Stimulated activated CD4-positive, alpha-beta T cell treated with anti-CD3 and anti-CD28 coated beads, Interleukin-2, amount 100 ng/mL, for 48 hours (primary cell): ENCODE measurements around the gene DPH3.

ENCODE experiments used
- DNase-seq, 2 donors: peaks; one replicate each; pipeline ENCODE4 v3.0.0-alpha.2; 2020

Gene DPH3

GRCh38 chr3:16290007-16290826 lies 25.5 kb upstream of the DPH3 start:
- peak in 1 of 2 donors; percentile 44 for DNase-seq

GRCh38 chr3:16289144-16289889 lies 24.6 kb upstream of the DPH3 start:
- DNase-seq: no peak

- no peak for DNase-seq
Observed at GRCh38 chr3:16288664-16289063, 23.9 kb upstream of the DPH3 start.

GRCh38 chr3:16286751-16287543 lies 22.2 kb upstream of the DPH3 start:
- no peak for DNase-seq

- no peak for DNase-seq
Observed at GRCh38 chr3:16286161-16286560, 21.4 kb upstream of the DPH3 start.

GRCh38 chr3:16284633-16285032 lies 19.9 kb upstream of the DPH3 start:
- DNase-seq: no peak

- no peak for DNase-seq
Observed at GRCh38 chr3:16280671-16281070, 15.9 kb upstream of the DPH3 start.

GRCh38 chr3:16279010-16279801 lies 14.5 kb upstream of the DPH3 start:
- DNase-seq: no peak

- DNase-seq: no peak
Observed at GRCh38 chr3:16277471-16277870, 12.7 kb upstream of the DPH3 start.

- no peak for DNase-seq
Observed at GRCh38 chr3:16273867-16274266, 9.1 kb upstream of the DPH3 start.

- no peak for DNase-seq
Observed at GRCh38 chr3:16272588-16272987, 7.8 kb upstream of the DPH3 start.

- no peak for DNase-seq
Observed at GRCh38 chr3:16270855-16271254, 6.1 kb upstream of the DPH3 start.

GRCh38 chr3:16266714-16267113 lies 2.0 kb upstream of the DPH3 start:
- no peak for DNase-seq

GRCh38 chr3:16265455-16265786 lies 678 bp upstream of the DPH3 start:
- no peak for DNase-seq

- DNase-seq: no peak
Observed at GRCh38 chr3:16264174-16264707, 502 bp downstream of the DPH3 start.

- DNase-seq: no peak
Observed at GRCh38 chr3:16262174-16262573, 2.6 kb downstream of the DPH3 start.

- no peak for DNase-seq
Observed at GRCh38 chr3:16260046-16260445, 4.7 kb downstream of the DPH3 start.

- DNase-seq: no peak
Observed at GRCh38 chr3:16258866-16259265, 5.9 kb downstream of the DPH3 start.

- no peak for DNase-seq
Observed at GRCh38 chr3:16258177-16258576, 6.6 kb downstream of the DPH3 start.

GRCh38 chr3:16257309-16257708 lies 7.4 kb downstream of the DPH3 start:
- no peak for DNase-seq

GRCh38 chr3:16255726-16256125 lies 9.0 kb downstream of the DPH3 start:
- DNase-seq: no peak

GRCh38 chr3:16255326-16255725 lies 9.4 kb downstream of the DPH3 start:
- DNase-seq: no peak

GRCh38 chr3:16254916-16255315 lies 9.8 kb downstream of the DPH3 start:
- DNase-seq: no peak
